ENCODE measurements around the gene SNX25.
"Not testable (repeated sequence)": the region's sequence is repeated elsewhere in the genome, so short reads cannot be mapped to it uniquely, and the experiment has no call there.

Gene SNX25

GRCh38 chr4:185255868-185256267, 46.5 kb downstream of the SNX25 start:
- TF ChIP-seq CTCF (IDR thresholded peaks at IDR 0.05; ENCODE audit: insufficient read depth, missing control alignments): no peak
- no peak for DNase-seq (ENCODE audit: insufficient read length, low spot score)
- FAIRE-seq: peak; percentile 16

GRCh38 chr4:185256446-185256845, 47.0 kb downstream of the SNX25 start:
- DNase-seq (ENCODE audit: insufficient read length, low spot score): no peak
- TF ChIP-seq CTCF (IDR thresholded peaks at IDR 0.05; ENCODE audit: insufficient read depth, missing control alignments): no peak
- FAIRE-seq: no peak

GRCh38 chr4:185257086-185257485, 47.7 kb downstream of the SNX25 start:
- no peak for FAIRE-seq
- DNase-seq (ENCODE audit: insufficient read length, low spot score): no peak
- no peak for TF ChIP-seq CTCF (IDR thresholded peaks at IDR 0.05; ENCODE audit: insufficient read depth, missing control alignments)

GRCh38 chr4:185257694-185258093, 48.3 kb downstream of the SNX25 start:
- FAIRE-seq: no peak
- DNase-seq (ENCODE audit: insufficient read length, low spot score): no peak
- no peak for TF ChIP-seq CTCF (IDR thresholded peaks at IDR 0.05; ENCODE audit: insufficient read depth, missing control alignments)

- DNase-seq (ENCODE audit: insufficient read length, low spot score): not testable (repeated sequence)
- FAIRE-seq: peak; percentile 87
Measured at GRCh38 chr4:185258741-185259140, 49.3 kb downstream of the SNX25 start.

- FAIRE-seq (no peak), DNase-seq (ENCODE audit: insufficient read length, low spot score) (no peak)
Measured at GRCh38 chr4:185259719-185260118, 50.3 kb downstream of the SNX25 start.

GRCh38 chr4:185261946-185262345, 52.5 kb downstream of the SNX25 start:
- TF ChIP-seq CTCF (IDR thresholded peaks at IDR 0.05; ENCODE audit: insufficient read depth, missing control alignments): no peak
- FAIRE-seq (no peak), DNase-seq (ENCODE audit: insufficient read length, low spot score) (no peak)

More at GRCh38 chr4:185259719-185260118, 50.3 kb downstream of the SNX25 start:
- no peak for TF ChIP-seq CTCF (IDR thresholded peaks at IDR 0.05; ENCODE audit: insufficient read depth, missing control alignments)

- DNase-seq (ENCODE audit: insufficient read length, low spot score) (no peak), FAIRE-seq (no peak)
- no peak for TF ChIP-seq CTCF (IDR thresholded peaks at IDR 0.05; ENCODE audit: insufficient read depth, missing control alignments)
Measured at GRCh38 chr4:185263419-185263818, 54.0 kb downstream of the SNX25 start.
